ENCODE measurements around the gene UBE2I. TPM values are rescaled to one million over a fixed set of nuclear protein-coding genes. Genes with fewer than 3 reads are reported as not detected.

Gene UBE2I
- total RNA-seq, 1 donor from 2014 or later, result 143 TPM

DNA sequence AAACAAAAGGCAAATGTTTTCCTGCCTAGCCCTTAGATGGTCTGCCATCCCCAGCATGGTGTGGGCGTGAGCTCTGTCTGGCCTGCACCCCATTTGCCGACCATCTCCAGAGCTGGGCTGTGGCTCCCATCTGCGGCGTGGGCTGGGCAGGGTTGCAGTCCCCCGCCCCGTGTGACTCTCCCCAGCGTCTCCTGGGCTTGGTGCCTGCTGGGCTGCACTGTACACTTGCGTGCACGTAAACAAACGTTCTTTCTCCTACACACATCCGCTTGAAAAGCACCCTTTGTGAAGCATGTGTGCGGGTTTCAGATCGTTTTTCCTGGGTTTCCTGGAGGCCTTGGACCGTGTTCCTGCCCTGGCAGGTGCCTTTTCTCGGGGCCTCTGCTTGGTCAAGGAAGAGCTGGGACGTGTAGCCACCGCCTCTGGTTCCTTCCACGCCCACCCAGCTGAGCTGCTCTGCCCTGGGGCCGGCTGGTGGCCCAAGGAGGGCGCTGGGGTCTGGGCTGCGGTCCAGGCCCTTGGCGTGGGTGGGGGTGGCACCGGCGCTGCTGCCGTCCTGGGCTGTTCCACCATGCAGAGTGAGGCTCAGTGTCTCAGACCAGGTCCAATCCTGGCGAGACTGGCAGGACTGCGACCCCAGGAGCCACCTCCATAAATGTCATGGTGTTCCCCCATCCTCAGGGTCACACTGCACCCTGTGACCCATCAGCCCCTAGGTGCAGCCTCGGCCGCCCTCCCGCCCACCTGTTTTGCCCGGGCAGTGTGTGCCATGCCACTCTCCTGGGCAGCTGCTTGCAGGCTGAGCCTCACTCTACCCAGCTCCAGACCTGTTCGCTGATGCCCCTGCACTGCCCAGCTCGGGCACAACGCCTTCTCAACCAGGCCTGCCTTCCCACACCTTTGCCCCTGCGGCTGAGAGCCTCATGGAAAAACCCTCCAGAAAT, 14.1 kb downstream of the UBE2I start:
- no peak for DNase-seq (ENCODE audit: low read depth)
- H3K9ac ChIP-seq (ENCODE audit: low read length), result no peak overlapping the region
- peaks cover 55% of the 10 kb centered on the region for H4K20me1 ChIP-seq (ENCODE audit: insufficient read depth, low read length)
- H3K4me1 Mint-ChIP-seq (ENCODE audit: low read depth, unreplicated experiment), result no peaks in the 10 kb centered on the region
- no peak for FAIRE-seq
- no peaks in the 10 kb centered on the region for H3K9me3 ChIP-seq (ENCODE audit: insufficient read depth, low read depth, low read length)
- H3K27ac Mint-ChIP-seq (ENCODE audit: unreplicated experiment), result no peak overlapping the region
- no peak overlapping the region for H3K4me3 ChIP-seq (ENCODE audit: insufficient read depth, low read depth, low read length)
- no peak for TF ChIP-seq CTCF (IDR thresholded peaks at IDR 0.05; ENCODE audit: insufficient read depth, low read depth, low read length)
- TF ChIP-seq EZH2 (IDR thresholded peaks at IDR 0.05; ENCODE audit: insufficient read depth, low read length), result no peak
- no peak overlapping the region for H3K27ac ChIP-seq (ENCODE audit: low read depth, low read length)
- H2AFZ ChIP-seq (ENCODE audit: low read depth, low read length), result no peak overlapping the region
- peaks cover 19% of the 10 kb centered on the region for H3K36me3 ChIP-seq (ENCODE audit: insufficient read depth, low read length)
- peaks cover 3% of the 10 kb centered on the region for H3K9me3 Mint-ChIP-seq (ENCODE audit: unreplicated experiment)
- no peak overlapping the region for H3K4me2 ChIP-seq (ENCODE audit: low read length)
- no peaks in the 10 kb centered on the region for H3K27me3 ChIP-seq (ENCODE audit: insufficient read depth, low read length)
- H3K4me3 Mint-ChIP-seq (ENCODE audit: unreplicated experiment), result no peak overlapping the region
- H3K79me2 ChIP-seq (ENCODE audit: insufficient read depth, low read length), result peaks cover 15% of the 10 kb centered on the region
- H3K27me3 Mint-ChIP-seq (ENCODE audit: low read depth, unreplicated experiment), result no peaks in the 10 kb centered on the region
- H3K36me3 Mint-ChIP-seq (ENCODE audit: low read depth, unreplicated experiment), result peaks cover 3% of the 10 kb centered on the region
- no peaks in the 10 kb centered on the region for H3K4me1 ChIP-seq (ENCODE audit: insufficient read depth, low read length)

GRCh38 chr16:1324286-1324826, 14.9 kb downstream of the UBE2I start:
- no peak overlapping the region for H3K9ac ChIP-seq (ENCODE audit: low read length)
- Mint-ChIP-seq H3K9me3 (ENCODE audit: unreplicated experiment) (peaks cover 3% of the 10 kb centered on the region), H3K27me3 (ENCODE audit: low read depth, unreplicated experiment) (no peaks in the 10 kb centered on the region), H3K4me1 (ENCODE audit: low read depth, unreplicated experiment) (no peaks in the 10 kb centered on the region), H3K36me3 (ENCODE audit: low read depth, unreplicated experiment) (peaks cover 3% of the 10 kb centered on the region), H3K27ac (ENCODE audit: unreplicated experiment) (no peak overlapping the region), H3K4me3 (ENCODE audit: unreplicated experiment) (no peak overlapping the region)
- no peak overlapping the region for H2AFZ ChIP-seq (ENCODE audit: low read depth, low read length)
- TF ChIP-seq CTCF (IDR thresholded peaks at IDR 0.05; ENCODE audit: insufficient read depth, low read depth, low read length) (no peak), EZH2 (IDR thresholded peaks at IDR 0.05; ENCODE audit: insufficient read depth, low read length) (no peak)
- peaks cover 15% of the 10 kb centered on the region for H3K36me3 ChIP-seq (ENCODE audit: insufficient read depth, low read length)
- peaks cover 47% of the 10 kb centered on the region for H4K20me1 ChIP-seq (ENCODE audit: insufficient read depth, low read length)
- H3K79me2 ChIP-seq (ENCODE audit: insufficient read depth, low read length), result peaks cover 8% of the 10 kb centered on the region
- FAIRE-seq (no peak), DNase-seq (ENCODE audit: low read depth) (no peak)
- no peaks in the 10 kb centered on the region for H3K4me1 ChIP-seq (ENCODE audit: insufficient read depth, low read length)
- no peak overlapping the region for H3K4me2 ChIP-seq (ENCODE audit: low read length)
- H3K4me3 ChIP-seq (ENCODE audit: insufficient read depth, low read depth, low read length), result no peak overlapping the region
- H3K27ac ChIP-seq (ENCODE audit: low read depth, low read length), result no peak overlapping the region
- no peaks in the 10 kb centered on the region for H3K27me3 ChIP-seq (ENCODE audit: insufficient read depth, low read length)
- H3K9me3 ChIP-seq (ENCODE audit: insufficient read depth, low read depth, low read length), result no peaks in the 10 kb centered on the region
